GM12873 (cell line): ENCODE results near the gene GPBAR1.

Source experiments
- TF ChIP-seq, protein P1 (sequence below): IDR thresholded peaks from 2 replicates; pipeline ENCODE4 v1.5.1; 2012; ENCODE audit warnings: low read depth, mild to moderate bottlenecking, moderate library complexity, low read length, control low read depth; ENCODE audit not compliant: insufficient read depth; ENCODE audit errors: missing control alignments

GPBAR1 gene

DNA sequence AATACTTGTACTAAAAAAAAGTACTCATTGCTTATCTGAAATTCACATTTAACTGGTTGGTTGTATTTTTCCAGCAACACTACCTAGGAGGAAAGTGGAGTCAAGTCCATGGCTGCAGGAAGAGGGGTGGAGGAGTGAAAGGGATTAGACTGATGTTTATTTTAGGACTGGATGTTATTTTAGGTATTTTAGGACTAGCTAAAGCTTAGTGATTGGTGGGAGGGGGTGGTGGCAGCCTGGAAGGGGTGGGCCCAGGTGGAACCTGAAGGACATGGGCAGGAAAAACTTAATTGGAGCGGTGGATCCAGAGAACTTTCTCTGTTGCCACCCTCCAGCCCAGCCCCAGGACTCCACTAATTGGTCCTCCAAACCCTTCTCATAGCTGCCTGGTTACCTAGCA is 35.4 kb downstream of the GPBAR1 start:
- TF ChIP-seq, protein P1, sequence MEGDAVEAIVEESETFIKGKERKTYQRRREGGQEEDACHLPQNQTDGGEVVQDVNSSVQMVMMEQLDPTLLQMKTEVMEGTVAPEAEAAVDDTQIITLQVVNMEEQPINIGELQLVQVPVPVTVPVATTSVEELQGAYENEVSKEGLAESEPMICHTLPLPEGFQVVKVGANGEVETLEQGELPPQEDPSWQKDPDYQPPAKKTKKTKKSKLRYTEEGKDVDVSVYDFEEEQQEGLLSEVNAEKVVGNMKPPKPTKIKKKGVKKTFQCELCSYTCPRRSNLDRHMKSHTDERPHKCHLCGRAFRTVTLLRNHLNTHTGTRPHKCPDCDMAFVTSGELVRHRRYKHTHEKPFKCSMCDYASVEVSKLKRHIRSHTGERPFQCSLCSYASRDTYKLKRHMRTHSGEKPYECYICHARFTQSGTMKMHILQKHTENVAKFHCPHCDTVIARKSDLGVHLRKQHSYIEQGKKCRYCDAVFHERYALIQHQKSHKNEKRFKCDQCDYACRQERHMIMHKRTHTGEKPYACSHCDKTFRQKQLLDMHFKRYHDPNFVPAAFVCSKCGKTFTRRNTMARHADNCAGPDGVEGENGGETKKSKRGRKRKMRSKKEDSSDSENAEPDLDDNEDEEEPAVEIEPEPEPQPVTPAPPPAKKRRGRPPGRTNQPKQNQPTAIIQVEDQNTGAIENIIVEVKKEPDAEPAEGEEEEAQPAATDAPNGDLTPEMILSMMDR: no peak

DNA sequence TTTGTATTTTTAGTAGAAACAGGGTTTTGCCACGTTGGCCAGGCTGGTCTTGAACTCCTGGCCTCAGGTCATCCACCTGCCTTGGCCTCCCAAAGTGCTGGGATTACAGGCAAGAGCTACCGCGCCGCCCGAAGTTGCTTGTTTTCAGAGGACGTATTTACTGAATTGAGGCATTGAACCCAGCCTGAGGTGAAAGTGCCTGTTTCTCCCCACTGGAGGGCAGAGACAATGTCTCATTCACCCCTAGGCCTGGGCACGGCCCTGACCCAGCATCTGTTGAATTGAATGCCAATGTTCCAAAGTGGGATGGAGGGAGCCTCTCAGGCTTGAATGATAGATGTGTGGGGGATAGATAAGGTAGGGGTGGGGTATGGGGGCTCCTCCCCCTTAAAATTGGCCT is 36.0 kb downstream of the GPBAR1 start:
- TF ChIP-seq, protein P1: no peak

DNA sequence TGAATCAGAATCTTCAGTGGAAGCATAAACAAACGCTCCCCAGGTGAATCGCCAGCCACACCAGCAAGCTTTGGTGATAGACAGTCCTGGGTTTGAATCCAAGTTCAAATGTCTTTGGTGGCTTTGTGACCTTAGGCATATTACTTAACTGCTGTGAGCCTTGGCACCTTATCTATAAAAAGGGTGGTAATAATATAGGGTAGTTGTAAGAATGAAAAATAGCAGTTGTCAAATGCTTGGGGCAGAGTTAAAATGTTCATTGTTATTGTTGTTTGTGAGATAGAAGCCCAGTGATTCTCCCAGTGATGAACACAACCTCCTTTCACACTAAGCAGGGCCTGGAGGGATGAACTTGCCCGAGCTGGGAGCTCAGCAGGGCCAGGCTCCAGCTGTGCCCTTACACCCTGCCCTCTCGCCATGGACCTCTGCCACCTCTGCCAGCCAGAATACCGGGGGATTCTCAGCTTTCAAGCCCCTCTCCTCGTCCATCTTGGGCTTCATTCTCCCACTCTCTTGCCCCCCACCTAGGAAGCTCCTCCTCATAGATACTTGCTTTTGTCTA is 37.6 kb downstream of the GPBAR1 start:
- TF ChIP-seq, protein P1: no peak

DNA sequence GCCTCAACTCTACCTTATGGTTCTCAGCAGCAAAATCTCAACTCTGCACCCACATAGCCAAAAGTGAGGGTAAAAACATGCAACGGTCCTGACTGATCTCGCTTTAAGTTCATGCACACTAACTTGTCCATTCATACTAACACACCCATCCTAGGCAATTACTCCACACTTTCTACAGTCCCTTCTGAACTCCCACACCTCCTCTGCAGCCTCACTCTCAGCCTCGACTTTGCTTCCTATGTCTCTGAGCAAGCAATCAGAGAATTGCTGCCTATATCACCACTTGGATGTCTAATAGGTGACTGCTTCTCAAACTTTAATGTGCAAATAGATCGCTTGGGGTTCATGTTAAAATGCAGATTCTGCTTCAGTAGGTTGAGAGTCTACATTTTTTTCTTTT is 39.3 kb downstream of the GPBAR1 start:
- TF ChIP-seq, protein P1: no peak

DNA sequence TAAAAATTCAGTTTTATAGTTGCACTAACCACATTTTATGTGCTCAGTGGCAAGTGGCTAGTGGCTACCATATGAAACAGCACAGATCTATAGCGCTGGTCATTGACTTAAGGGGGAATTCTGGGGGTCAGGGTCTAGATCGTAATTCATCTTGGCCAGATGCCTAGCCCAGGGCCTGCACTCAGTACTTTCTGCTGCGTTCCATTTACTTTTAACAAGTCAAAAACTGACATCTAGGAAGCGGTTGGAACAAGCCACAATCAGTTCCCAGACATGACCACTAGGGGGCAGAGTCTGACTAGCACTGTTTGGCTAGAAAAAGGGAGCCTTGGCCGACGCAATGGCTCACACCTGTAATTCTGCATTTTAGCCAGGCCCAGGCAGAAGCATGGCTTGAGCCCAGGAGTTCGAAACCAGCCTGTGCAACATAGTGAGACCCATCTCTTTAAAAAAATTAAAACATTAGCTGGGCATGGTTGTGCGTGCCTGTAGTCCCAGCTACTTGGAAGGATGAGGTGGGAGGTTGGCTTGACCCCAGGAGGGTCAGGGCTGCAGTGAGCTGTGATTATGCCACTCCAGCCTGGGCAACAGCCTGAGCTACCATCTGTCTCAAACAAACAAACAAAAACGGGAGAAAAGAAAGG is 40.5 kb downstream of the GPBAR1 start:
- TF ChIP-seq, protein P1: peak; percentile 93

DNA sequence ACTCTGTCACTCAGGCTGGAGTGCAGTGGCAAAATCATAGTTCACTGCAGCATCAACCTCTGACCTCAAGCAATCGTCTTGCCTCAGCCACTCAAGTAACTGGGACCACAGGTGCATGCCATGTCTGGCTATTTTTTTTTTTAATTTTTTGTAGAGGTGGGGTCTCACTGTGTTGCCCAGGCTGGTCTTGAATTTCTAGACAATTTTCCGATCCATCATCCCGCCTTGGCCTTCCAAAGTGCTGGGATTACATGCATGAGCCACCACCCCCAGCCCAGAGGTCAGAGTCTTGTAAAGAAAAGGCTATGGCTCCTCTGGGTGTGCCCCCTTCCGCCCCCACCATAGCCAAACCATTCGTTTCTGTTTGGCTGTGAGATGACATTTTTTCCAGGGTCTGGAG is 44.6 kb downstream of the GPBAR1 start:
- TF ChIP-seq, protein P1: no peak

DNA sequence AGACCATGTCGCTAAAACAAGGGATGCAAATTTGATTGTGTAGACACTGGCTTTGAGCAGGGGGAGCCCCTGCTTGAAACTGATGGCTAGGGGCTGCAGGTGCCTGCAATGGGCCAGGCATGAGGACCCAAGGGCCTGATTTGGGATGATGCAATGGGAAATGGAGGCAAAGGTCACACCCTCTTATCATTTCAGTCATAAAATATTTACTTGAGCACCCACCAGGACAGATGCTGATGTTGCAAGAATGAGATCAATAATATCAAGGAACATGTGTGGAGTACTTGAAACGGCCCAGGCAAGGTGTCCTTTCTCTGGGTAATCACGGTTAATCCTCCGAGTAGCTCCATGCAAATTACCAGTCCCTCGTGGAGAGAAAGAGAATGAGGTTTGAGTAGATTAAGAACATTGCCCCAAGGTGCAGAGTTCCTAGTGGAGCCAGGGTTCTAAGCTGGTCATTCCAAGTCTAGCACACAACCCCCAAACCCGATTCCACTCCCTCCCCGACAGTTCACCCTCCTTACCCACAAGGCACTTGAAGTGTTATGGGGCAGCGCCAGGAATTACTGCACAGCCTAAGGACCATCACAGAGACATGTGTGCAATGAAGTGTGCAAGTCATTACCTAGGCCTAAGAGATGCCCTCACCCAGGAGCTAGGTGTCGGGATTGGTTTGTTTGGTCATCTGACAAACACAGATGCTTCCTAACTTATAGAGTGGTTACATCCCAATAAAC is 45.5 kb downstream of the GPBAR1 start:
- TF ChIP-seq, protein P1: no peak
